KBM-7 (cell line): Measurements from ENCODE around the gene KCNIP3.

Source experiments
- DNase-seq: peaks from one replicate; pipeline ENCODE4 v3.0.0-alpha.2; 2015
- in situ Hi-C: fragments of 300-500 bp; cut with MboI; formaldehyde crosslinking; loops from 2 replicates; pipeline ENCODE4 v1.14.3; 2020; ENCODE audit warnings: low sequenced_read_pairs, low pct_unique_long_range_greater_than_20kb, mixed read lengths

KCNIP3 gene

DNA sequence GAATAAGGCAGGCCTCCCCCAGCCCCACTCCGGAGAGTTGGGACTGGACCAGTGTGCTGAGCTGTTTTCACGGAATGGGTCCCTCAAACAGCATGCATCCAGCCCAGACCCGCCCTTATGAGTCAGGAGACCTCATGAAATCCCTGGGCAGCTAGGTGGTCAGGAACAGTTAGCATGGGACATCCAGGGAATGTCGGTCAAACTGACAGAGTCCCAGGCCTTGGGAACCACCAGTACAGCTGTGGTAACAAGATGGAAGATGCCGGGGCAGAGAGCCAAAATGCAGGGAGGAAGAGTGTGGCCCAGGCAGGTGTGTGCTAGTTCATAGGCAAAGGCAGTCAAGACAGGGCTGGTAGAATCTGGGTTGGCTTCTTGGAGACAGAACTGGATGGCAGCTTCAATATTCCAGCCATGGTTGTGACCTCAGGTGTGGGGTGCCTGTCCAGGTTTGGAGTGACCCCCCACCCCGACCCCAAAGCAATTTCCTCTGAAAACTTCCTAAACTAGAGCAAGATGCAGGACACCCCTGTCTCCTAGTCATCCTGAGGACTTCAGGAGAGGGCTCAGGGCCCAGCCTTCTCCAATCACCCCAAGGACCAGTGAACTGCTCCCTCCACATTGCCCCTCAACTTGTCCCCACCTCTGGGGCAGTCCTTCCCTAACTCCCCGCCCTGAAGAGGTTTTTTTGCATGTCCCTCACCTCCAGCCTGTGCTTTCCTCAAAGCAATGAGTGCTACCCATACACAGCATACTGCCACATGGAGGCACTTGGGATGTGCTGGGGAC is 46.5 kb downstream of the KCNIP3 start:
- in situ Hi-C loops, result no loop called here

DNA sequence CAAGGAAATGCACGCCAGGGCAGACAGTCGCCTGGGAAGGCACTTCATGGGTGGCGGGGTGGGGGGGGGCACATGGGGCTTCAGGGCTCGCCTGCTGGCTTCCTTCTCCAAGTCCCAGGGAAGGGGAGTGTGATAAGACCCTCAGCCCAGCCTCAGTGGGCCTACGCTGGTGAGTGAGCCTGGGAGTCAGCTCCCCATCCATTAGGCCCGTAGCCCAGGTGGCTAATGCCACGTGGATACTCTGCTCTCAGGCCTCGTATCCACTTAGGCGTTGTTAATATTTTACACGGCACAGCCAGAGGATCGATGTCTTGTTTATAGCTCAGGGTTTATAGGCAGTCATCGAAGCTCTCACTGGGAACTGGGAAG is 47.1 kb downstream of the KCNIP3 start:
- DNase-seq, result no peak
- in situ Hi-C loops, result no loop called here

More for the DNA sequence above, 46.5 kb downstream of the KCNIP3 start:
- no peak for DNase-seq

DNA sequence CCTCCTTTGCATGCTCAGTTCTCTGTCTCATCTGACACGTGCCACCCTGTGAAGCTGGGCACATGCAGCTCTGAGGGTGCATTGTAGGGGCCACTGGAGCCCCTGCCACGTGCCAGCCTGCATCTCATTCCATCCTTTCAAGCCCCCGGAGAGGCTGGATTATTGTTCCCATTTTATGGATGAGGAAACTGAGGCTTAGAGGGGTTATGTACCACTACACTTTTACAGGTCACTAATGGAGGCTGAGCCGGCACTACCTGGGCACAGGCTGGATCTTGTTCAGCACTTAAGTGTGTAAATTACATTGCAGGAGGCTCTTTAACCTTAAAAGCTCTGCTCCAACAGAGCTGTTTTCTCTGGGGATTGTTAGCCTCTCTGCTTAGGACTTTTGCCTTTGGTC is 47.5 kb downstream of the KCNIP3 start:
- in situ Hi-C loops, result no loop called here
- DNase-seq, result no peak

DNA sequence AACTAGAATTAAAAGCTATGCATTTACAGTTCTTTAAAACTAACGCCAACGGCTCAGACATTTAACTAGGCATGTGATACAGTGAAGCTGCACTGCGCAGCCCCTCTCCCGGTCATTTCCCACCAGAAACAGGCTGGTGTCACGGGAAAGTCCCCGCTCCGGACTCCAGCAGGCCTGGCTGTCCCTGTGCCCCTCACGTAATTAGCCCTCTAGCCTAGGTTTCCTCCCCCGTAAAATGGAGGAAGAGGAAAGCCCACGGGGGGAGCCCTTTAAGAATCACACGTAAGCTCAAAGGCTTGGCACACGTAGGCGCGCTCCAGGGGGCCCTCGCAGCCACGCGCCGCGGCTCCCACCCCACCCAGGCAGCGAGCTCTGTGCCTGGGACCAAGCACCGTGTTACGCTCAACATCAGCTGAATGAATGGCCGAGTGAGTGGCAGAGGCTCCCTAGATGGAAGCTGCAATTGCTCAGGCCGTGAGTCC is 48.0 kb downstream of the KCNIP3 start:
- in situ Hi-C loops, result no loop called here
- no peak for DNase-seq

DNA sequence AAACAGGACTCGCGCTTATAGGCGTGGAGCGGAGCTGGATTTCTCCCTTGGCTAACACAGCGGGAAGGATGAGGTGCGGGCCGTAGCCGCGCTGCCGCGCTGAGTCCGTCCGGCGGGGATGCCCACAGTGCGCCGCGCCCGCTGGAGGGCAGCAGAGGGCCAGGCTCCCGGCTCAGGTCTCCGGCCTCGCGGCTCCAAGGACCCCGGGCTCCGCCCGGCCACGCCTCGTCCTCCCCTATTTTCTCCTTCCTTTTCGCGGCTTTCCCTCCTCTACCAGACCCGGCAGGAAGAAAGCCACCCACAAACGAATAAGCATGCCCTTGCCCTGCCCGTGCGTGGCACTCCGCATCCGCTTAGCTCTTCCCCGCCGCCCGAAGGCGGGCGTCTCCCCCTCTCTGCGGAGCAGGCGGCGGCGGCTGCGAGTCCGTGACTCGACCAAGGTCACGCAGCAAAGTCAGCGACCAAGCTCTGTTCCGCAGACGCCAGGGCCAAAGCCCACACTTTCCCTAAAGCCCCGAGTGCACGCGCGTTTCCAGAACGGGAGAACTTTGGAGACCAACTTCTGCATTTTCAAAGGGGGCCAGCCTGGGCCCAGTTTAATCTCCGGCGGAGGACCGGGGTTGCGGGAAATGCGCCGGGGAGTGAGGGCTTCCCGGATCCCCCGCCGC is 48.5 kb downstream of the KCNIP3 start:
- DNase-seq, result peak; percentile 90
- in situ Hi-C loops, result no loop called here

DNA sequence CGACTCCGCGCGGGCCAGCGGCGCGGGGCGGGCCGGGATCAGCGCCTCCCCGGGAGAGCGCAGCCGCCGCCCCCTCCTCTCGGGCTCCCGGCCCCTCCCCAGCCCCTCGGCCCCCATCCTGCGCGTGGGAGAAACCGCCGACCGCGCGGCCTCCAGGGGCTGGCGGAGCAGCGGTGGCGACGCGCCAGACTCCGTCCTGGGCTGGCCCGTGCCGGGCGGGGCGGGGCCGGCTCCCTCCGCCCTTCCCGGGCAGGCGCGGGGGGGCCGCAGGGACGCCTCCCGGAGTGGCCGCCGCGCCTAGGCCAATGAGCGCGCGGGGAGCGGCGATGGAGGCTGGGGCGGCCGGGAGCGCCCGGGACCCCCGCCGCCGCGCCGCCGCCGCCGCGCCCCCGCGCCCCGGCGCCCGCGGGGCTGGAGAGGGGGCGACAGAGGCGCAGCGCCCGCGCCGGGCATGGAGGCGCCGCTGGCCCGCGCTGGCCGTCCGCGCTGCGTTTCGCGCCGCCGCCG is 49.1 kb downstream of the KCNIP3 start:
- no peak for DNase-seq
- in situ Hi-C loops, result no loop called here

DNA sequence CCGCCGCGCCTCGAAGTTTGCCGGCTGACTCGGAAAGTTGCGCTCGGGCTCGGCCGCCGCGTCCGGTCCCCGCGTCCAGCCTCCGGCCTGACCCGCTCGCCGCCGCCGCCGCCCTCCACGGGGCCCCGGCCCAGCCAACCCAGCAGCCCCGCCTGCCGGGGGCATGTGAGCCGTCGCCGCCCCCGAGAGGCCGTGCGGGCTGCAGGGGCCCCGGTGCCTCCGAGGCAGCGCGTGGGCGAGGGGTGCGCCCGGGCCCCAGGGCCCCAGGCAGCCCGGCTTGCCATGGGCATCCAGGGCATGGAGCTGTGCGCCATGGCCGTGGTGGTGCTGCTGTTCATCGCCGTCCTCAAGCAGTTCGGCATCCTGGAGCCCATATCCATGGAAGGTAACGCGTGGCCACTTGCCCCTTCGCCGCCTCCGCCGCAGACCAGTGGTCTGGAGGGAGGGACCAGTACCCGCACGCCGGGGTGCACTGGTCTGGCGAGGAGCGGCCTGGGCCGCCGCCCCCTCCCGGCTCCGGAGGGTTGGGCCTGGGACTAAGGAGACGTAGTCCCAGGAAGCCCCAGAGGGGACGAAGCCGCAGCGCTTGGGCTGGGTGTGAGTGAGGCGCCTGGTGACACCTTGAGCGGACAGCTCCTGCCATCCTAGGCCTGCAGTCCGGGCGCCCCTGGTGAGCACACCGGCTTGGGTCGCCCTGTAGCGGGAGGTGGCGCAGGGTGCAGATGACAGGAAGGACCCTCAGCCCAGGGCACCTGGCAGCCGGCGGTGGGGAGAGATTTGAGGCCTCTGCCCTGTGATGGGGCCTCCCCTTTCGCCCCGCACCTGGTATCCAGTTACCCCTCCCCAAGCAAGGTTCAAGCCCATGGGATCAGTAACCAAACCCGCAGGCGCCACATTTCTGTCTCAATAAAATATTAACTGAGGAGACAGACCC is 49.9 kb downstream of the KCNIP3 start:
- in situ Hi-C loops, result no loop called here
- no peak for DNase-seq

DNA sequence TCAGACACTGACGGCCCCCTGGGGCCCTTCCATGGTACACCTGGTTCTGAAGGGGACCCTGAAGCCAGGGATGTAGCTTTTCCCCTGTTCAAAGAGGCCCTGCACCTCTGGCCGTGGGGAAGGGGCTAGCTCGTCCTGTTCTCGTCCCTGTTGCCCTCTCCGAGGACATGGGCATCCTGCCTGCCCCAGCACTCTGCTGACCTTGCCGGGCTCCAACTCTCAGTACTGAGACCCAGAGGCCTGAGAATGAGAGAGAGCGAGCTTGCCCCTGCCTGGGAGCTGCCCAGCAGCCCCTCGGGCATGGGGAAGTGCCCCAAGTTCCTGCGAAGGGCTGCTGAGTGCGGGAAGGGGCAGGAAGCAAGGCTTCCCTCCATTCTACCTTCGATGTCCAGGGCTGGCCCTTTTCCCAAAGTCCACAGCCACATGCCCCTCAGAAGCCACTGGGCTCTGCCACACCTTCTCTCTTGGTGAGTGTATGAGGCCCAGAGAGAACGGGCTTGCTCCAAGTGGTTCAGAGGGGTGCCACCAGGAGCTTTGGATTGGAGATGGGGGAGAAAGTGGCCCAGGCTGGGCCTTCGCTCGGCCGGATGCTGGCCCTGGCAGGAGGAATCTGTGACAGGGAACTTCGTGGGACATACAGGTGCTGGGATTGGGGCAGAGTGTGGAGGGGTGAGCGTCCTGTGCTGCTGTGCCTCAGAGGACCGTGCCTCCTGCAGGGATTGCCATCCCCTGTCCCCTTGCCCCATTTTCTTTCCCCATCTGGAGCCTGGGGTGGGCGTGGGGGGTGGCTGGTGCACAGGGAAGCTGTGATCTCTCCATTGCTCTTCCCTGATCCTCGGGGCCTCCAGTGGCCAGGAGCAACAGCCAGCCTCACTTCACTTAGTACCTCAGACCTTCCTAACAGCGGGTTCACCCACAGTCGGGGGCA is 50.8 kb downstream of the KCNIP3 start:
- in situ Hi-C loops, result no loop called here
- DNase-seq, result no peak

DNA sequence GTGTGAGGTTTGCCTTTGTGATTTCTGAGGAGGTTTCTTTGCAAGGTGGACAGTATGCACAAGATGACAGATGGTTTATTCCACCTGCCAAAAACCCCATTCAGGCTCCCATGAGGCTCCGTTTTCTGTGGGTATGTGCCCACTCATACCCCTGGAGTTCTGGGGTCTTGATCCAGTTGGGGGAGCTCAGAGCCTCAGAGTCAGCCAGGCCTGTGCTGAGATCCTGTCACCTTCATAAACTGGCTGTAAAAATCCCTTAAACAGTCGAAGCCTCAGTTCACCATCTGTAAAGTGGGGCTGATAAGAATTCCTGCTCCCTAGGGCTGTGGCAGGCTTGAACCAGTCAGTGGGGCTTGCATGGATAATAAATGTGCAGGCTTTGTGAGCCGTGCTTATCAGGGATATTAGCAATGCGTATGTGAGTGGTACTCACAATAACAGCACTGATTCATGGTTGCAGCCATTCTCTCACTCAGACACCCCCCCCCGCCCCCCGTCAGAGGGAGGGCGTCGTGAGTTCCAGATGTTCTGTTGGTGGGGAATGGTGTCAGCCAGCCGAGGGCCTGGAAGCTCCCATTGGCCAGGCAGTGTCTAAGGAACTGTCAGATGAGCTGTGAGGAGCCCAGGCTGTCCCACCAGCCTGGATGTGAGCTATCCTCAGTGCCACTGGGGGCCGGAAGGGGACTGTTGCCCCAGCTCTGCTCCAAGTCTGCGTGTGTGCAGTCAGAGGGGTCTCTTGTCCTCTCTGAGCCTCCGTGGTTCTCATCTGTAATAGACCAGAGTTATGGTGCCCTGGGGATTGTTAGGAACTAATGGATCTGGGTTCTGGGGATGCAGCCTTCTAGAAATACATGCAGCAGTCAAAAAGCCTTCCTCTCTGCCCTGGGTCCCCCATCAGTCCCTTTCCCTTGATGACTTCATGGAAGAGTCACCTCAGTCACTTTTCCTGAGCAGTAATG is 51.7 kb downstream of the KCNIP3 start:
- in situ Hi-C loops, result no loop called here
- no peak for DNase-seq

DNA sequence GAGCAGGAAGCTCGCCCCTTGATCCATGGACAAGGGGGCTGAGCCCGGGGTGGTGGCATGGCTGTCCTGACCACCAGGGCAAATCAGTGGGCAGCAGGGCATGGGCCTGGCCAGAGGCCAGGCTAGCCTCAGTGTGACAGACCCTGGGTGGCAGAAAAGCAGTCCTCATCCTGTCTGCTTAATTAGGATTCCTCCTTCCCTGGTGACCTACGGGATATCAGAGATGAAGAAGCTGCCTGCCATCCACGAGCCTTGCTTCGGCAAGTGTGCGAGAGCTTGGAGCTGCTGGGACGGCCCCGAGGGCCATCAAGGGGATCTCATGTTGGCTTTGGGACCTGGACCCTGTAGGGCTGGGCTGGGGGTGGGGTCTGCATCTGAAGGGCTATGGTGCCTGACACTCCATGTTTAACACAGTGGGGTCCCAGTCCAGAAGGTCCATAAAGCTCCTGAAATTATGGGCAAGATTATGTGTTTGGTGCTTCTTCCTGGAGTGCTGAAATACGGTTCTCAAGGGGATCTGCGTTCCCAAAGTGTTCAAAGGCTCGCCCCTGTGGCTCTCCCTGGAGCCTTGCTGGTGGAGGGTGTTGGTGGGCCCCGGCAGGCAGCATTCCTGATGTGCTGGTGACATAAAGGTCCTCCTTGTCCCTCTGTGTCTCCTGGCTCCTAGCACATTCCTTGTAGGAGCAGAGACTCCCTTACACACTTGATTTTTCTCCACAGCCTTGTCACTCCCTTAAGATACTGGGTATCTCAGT is 52.6 kb downstream of the KCNIP3 start:
- no peak for DNase-seq
- in situ Hi-C loops, result no loop called here

DNA sequence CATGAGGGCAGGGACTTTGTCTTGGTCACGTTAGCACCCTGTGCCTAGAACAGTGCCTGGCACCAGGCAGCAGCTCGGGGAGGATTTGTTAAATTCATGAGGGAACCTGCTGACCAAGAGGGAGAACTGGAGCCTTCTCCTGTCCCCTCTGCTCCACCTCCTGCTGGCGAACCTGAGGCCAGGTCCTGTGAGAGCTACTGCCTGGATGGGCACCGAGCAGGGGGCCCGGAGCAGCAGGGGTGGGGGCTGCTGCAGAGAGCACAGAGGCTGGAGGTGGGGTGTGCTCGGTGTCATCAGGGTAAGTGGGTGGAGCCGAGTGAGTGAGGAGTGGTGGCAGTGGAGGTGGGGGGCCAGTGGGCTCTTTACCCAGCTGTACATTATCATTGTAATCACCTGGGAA is 53.2 kb downstream of the KCNIP3 start:
- in situ Hi-C loops, result no loop called here

DNA sequence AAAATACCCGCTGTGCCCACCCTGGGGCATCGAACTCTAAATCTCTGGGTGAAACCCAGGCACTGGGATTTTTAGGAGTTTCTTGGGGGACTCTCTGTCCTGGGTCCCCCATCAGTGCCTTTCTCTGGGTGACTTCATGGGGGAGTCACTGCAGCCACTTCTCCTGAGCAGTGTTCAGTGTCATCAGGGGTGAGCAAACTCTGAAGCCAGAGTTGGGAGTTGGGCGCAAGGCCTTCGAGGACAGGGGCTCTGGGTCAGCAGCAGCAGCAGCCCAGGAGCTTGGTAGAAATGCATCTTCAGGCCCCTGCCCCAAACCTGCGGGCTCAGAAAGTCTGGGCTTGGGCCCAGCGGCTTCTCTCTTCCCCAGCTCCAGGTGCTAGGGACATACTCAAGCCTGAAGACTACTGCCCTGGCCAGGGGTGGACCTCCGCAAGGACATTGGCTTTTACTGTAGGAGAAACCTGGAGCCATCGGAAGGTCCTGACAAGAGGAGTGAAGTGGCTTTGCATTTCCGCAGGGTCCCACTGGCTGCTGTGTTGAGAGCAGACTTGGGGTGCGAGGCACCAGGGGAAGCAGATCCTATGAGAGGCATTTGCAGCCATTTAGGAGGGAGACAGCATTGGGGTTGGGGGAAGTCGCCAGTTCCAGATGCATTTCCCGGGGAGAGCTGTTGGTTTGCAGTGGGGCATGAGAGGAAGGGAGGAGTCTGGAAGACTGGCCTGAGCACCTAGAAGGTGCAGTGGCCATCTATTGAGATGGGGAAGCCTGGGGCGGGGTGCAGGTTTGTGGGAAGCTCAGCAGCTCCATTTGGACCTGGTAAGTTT is 53.8 kb downstream of the KCNIP3 start:
- in situ Hi-C loops, result no loop called here
- DNase-seq, result no peak

More for the DNA sequence above, 53.2 kb downstream of the KCNIP3 start:
- no peak for DNase-seq

DNA sequence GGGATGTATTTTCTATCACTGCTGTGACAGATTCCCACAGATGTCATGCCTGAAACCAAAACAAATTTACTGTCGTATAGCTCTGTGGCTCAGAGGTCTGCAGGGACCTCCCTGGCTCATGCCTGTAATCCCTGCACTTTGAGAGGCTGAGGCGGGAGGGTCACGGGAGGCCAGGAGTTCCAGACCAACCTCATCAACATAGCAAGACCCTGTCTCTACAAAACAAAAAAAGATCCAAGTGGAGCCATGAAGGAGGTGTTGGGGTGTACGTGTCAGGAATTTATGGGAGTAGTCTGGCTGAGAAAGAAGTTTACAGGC is 54.4 kb downstream of the KCNIP3 start:
- DNase-seq, result no peak
- in situ Hi-C loops, result no loop called here

DNA sequence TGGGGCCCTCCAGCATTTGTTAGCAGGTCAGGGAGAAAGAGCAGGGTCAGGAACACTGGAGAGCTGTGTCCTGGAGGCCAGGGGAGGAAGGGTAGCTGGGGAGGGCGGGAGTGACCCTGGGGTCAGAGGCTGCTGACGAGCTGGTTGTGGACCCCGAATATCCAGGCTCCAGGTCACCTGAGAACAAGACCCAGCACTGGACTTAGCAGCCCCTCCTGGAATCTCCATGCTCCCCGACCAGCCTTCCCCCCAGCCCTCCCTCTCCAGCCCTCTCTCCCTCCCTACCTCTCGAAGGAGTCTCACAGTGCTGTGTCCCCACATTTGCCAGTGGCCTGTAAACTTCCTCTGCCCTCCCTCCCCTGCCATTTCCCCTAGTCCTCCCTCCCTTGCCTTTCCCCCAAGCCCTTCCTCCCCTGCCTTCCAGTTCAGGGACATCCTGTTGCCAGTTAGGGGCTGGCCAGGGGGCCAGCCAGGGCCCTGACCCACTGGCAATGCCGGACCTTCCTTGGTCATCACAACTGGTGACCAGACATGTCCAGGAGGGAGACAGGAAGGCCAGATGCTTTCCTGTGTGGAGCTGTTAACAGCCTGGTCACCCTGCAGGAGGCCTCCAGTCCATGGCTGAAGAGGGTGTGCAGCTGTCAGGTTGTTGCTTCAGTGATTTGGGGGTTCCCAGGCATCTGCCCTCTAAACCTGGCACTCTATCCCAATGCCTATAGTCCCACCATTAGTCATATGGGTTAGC is 55.3 kb downstream of the KCNIP3 start:
- no peak for DNase-seq
- in situ Hi-C loops, result no loop called here

DNA sequence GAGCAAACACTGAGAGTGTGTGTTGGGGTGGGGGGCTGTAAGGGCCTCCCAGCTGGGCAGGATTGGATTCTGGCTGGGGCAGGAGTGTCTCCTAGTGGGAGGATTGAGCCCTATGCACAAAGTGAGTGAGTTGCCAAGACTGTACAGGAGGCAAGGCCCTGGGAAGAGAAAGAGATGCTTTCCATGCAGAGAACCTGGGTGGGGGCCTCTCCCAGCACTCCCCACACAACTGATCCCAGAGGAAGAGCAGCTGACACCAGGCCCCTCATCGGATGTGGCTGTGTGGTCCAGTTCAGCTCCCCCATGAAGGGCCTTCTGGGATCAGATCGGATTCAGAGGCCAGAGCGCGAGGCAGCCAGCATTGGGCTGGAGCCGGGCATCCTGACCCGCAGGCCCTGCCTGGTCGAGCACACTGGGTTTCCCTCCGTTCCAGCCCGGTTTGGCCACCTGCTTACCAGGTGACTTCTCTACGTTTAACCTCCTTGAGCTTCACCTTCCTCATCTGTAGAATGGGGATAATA is 56.0 kb downstream of the KCNIP3 start:
- in situ Hi-C loops, result no loop called here
- no peak for DNase-seq
